Stomach smooth muscle (tissue), 2 donors: Measurements from ENCODE around the gene DLK2.
"Not testable (repeated sequence)": the region's sequence is repeated elsewhere in the genome, so short reads cannot be mapped to it uniquely, and the experiment has no call there.

Experiments
- H3K27ac ChIP-seq: one replicate; pipeline ENCODE4 v1.7.0; 2013; ENCODE audit warnings: mild to moderate bottlenecking, low read length, inconsistent platforms
- H3K27me3 ChIP-seq, 2 donors: one replicate each; pipeline ENCODE4 v1.7.0; 2013; ENCODE audit warnings: low read length in 2 of 2; ENCODE audit not compliant: insufficient read depth in 2 of 2, control insufficient read depth in 1 of 2
- H3K36me3 ChIP-seq, 2 donors: one replicate each; pipeline ENCODE4 v1.7.0; 2013; ENCODE audit warnings: low read length in 2 of 2; ENCODE audit not compliant: control insufficient read depth in 2 of 2, insufficient read depth in 2 of 2
- H3K4me1 ChIP-seq: one replicate; pipeline ENCODE4 v1.7.0; 2013; ENCODE audit warnings: low read length; ENCODE audit not compliant: control insufficient read depth, insufficient read depth
- H3K4me3 ChIP-seq, 2 donors: one replicate each; pipeline ENCODE4 v1.7.0; 2013; ENCODE audit warnings: low read length in 2 of 2
- H3K9ac ChIP-seq, 2 donors: one replicate each; pipeline ENCODE4 v1.7.0; 2013; ENCODE audit warnings: low read length in 2 of 2, mild to moderate bottlenecking in 1 of 2
- H3K9me3 ChIP-seq, 2 donors: one replicate each; pipeline ENCODE4 v1.7.0; 2013; ENCODE audit warnings: low read length in 2 of 2; ENCODE audit not compliant: control insufficient read depth in 2 of 2
- donor health status: healthy.
- donor health status: Pancreatic carcinoma.

Gene DLK2

GRCh38 chr6:43467752-43468151 is 12.4 kb upstream of the DLK2 start:
- no peaks in the 10 kb centered on the region for H3K36me3 ChIP-seq
- H3K4me3 ChIP-seq: no peak overlapping the region
- no peaks in the 10 kb centered on the region for H3K9me3 ChIP-seq
- H3K4me1 ChIP-seq: no peaks in the 10 kb centered on the region
- H3K27me3 ChIP-seq: peaks cover 3 to 9% of the 10 kb centered on the region in 2 donors
- H3K9ac ChIP-seq: no peak overlapping the region
- H3K27ac ChIP-seq: no peak overlapping the region

- H3K9me3 ChIP-seq, H3K4me3 ChIP-seq, H3K4me1 ChIP-seq, H3K36me3 ChIP-seq, H3K27ac ChIP-seq, H3K9ac ChIP-seq: not testable (repeated sequence)
- H3K27me3 ChIP-seq: peaks cover 4 to 12% of the 10 kb centered on the region in 2 donors
These were observed 11.9 kb upstream of the DLK2 start for GRCh38 chr6:43467265-43467664.

DNA sequence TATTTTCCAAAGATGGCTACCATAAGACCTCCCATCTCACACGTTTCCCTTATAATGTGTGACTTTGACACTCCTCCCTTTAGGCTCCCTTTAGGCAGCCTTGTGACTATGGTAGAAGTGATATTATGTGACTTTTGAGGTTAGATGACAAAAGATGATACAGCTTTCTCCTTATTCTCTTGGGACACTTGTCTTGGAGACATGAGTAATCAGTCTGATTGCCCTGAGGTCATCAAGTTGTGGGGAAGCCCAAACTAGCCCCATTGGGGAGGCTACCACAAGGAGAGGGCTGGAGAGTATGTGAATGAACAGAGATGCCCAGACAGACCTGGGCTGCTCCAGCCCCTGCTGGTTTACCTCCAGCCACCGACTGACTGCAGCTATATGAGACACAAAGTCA is 10.6 kb upstream of the DLK2 start:
- Histone ChIP-seq H3K27ac (no peak overlapping the region), H3K9ac (no peak overlapping the region), H3K27me3 (peaks cover 9 to 12% of the 10 kb centered on the region in 2 donors), H3K4me3 (no peak overlapping the region), H3K4me1 (no peaks in the 10 kb centered on the region), H3K36me3 (no peaks in the 10 kb centered on the region), H3K9me3 (no peaks in the 10 kb centered on the region)

- no peaks in the 10 kb centered on the region for H3K4me1 ChIP-seq
- H3K4me3 ChIP-seq: no peak overlapping the region
- peaks cover 0 to 3% of the 10 kb centered on the region in 2 donors for H3K9me3 ChIP-seq
- H3K27me3 ChIP-seq: peaks cover 9 to 13% of the 10 kb centered on the region in 2 donors
- no peak overlapping the region for H3K27ac ChIP-seq
- no peak overlapping the region for H3K9ac ChIP-seq
- no peaks in the 10 kb centered on the region for H3K36me3 ChIP-seq
These were observed 9.0 kb upstream of the DLK2 start for GRCh38 chr6:43464337-43464736.

DNA sequence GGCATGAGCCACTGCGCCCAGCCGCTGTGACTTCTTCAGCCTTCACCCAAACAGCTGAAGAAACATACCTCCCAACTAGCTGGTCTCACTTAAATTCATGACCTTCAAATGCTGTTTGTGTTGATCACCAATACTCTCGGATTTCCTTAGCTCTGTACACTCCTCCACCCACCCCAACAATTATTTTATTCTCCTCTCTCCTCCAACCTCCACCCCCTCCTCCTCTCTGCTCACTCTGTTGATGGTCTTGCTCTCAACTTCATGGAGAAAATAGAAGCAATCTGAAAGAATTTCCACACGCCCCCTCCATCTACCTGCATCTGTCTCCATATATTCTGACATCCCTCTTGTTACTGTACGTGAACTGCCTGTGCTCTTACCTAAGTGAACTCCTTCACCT is 6.6 kb upstream of the DLK2 start:
- no peak overlapping the region for H3K4me3 ChIP-seq
- H3K27ac ChIP-seq: no peak overlapping the region
- peaks cover 12 to 16% of the 10 kb centered on the region in 2 donors for H3K27me3 ChIP-seq
- H3K9me3 ChIP-seq: peaks cover 0 to 3% of the 10 kb centered on the region in 2 donors
- H3K9ac ChIP-seq: no peak overlapping the region
- H3K4me1 ChIP-seq: no peaks in the 10 kb centered on the region
- H3K36me3 ChIP-seq: no peaks in the 10 kb centered on the region

GRCh38 chr6:43460032-43460431 is 4.7 kb upstream of the DLK2 start:
- Histone ChIP-seq H3K9me3 (peaks cover 0 to 3% of the 10 kb centered on the region in 2 donors), H3K36me3 (no peaks in the 10 kb centered on the region), H3K4me3 (no peak overlapping the region), H3K4me1 (peaks cover 4% of the 10 kb centered on the region), H3K27me3 (peaks cover 20 to 29% of the 10 kb centered on the region in 2 donors), H3K27ac (no peak overlapping the region), H3K9ac (no peak overlapping the region)

DNA sequence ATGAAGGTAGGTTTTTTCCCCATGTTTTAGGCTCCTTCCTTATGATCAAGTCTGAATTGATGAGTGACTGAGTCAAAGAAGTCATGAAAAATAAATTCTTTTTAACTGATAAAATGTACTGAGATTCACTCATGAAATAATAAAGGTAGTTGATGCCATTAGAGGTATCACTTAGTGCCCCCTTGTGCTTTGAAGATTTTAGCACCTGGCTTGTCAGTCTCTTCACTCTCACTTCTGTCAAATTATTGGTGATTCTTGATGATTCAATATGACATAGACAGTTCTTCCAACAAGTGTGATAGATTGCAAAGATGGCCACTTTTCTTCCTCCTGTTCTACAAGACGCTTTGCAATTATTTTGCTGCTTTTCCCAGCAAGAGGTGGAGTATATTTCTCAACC is 4.2 kb upstream of the DLK2 start:
- Histone ChIP-seq H3K36me3 (no peaks in the 10 kb centered on the region), H3K27me3 (peaks cover 20 to 29% of the 10 kb centered on the region in 2 donors), H3K27ac (no peak overlapping the region), H3K4me3 (no peak overlapping the region), H3K4me1 (peaks cover 9% of the 10 kb centered on the region), H3K9ac (no peak overlapping the region), H3K9me3 (peaks cover 0 to 3% of the 10 kb centered on the region in 2 donors)

- H3K36me3 ChIP-seq: not testable (repeated sequence)
- H3K27me3 ChIP-seq: peaks cover 18 to 26% of the 10 kb centered on the region in 2 donors
These were observed 2.8 kb upstream of the DLK2 start for GRCh38 chr6:43458154-43458553.

DNA sequence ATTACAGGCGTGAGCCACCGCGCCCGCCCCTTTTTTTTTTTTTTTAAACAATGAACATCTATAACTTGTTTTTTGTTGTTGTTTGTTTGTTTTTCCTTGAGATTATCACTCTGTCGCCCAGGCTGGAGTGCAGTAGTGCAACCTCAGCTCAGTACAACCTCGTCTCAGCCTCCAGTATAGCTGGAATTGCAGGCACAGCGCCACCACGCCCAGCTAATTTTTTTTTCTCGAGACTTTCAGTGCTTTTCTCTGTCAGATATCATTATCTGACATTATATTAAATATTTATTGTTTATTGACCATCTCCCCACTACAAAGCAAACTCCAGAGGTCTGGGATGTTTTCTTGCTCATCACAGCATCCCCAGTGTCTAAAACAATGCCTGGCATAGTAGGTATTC is 2.3 kb upstream of the DLK2 start:
- Histone ChIP-seq H3K27ac (no peak overlapping the region), H3K4me3 (no peak overlapping the region), H3K27me3 (peaks cover 15 to 26% of the 10 kb centered on the region in 2 donors), H3K9ac (no peak overlapping the region), H3K9me3 (peaks cover 0 to 3% of the 10 kb centered on the region in 2 donors), H3K4me1 (peaks cover 13% of the 10 kb centered on the region), H3K36me3 (peaks cover 0 to 4% of the 10 kb centered on the region in 2 donors)

More at GRCh38 chr6:43458154-43458553, 2.8 kb upstream of the DLK2 start:
- H3K27ac ChIP-seq, H3K9me3 ChIP-seq, H3K4me3 ChIP-seq, H3K9ac ChIP-seq: not testable (repeated sequence)
- peaks cover 13% of the 10 kb centered on the region for H3K4me1 ChIP-seq

GRCh38 chr6:43454696-43455530 is 435 bp downstream of the DLK2 start:
- Histone ChIP-seq H3K4me1 (peaks cover 13% of the 10 kb centered on the region), H3K9ac (peak overlapping the region in 1 of 2 donors; percentile 48), H3K27me3 (peaks cover 10 to 19% of the 10 kb centered on the region in 2 donors), H3K27ac (no peak overlapping the region), H3K9me3 (peaks cover 0 to 1% of the 10 kb centered on the region in 2 donors), H3K4me3 (peak overlapping the region; percentile 53 to 70), H3K36me3 (peaks cover 11 to 16% of the 10 kb centered on the region in 2 donors)

GRCh38 chr6:43454290-43454695 is 1.1 kb downstream of the DLK2 start:
- peaks cover 10 to 19% of the 10 kb centered on the region in 2 donors for H3K27me3 ChIP-seq

More at GRCh38 chr6:43454290-43454695, 1.1 kb downstream of the DLK2 start:
- H3K9ac ChIP-seq: no peak overlapping the region
- no peak overlapping the region for H3K27ac ChIP-seq
- H3K4me3 ChIP-seq: peak overlapping the region; percentile 53 to 70
- H3K4me1 ChIP-seq: peaks cover 13% of the 10 kb centered on the region
- H3K9me3 ChIP-seq: no peaks in the 10 kb centered on the region
- H3K36me3 ChIP-seq: peaks cover 16 to 21% of the 10 kb centered on the region in 2 donors
